Uterus (tissue), 4 donors: ENCODE results near the gene RSRC1. TPM values are rescaled to one million over a fixed set of nuclear protein-coding genes. Genes with fewer than 3 reads are reported as not detected.

Experiments
- DNase-seq, 2 donors: peaks; one replicate each; pipeline ENCODE4 v3.0.0-alpha.2; 2019 to 2020
- H3K27ac ChIP-seq, 2 donors: fragments of 200-600 bp; sonication (generic); 1 replicate in 1 of 2; 2 replicates in 1 of 2; pipeline ENCODE4 v1.5.1; 2016 to 2018
- H3K27me3 ChIP-seq, 2 donors: fragments of 200-600 bp; sonication (generic); one replicate each; pipeline ENCODE4 v1.5.1; 2018 to 2019; ENCODE audit warnings: control low read depth in 1 of 2
- H3K36me3 ChIP-seq, 2 donors: fragments of 200-600 bp; sonication (generic); one replicate each; pipeline ENCODE4 v1.5.1; 2019; ENCODE audit warnings: control low read depth in 1 of 2
- H3K4me1 ChIP-seq, 2 donors: fragments of 200-600 bp; sonication (generic); one replicate each; pipeline ENCODE4 v1.5.1; 2018 to 2019; ENCODE audit warnings: control low read depth in 1 of 2
- H3K4me3 ChIP-seq, 2 donors: fragments of 200-600 bp; sonication (generic); 1 replicate in 1 of 2; 2 replicates in 1 of 2; pipeline ENCODE4 v1.5.1; 2018 to 2019; ENCODE audit warnings: mild to moderate bottlenecking in 1 of 2
- H3K9me3 ChIP-seq, 2 donors: fragments of 200-600 bp; sonication (generic); one replicate each; pipeline ENCODE4 v1.5.1; 2019; ENCODE audit warnings: control low read depth in 1 of 2
- POLR2A ChIP-seq, 2 donors: fragments of 450-650 bp; IDR thresholded peaks; one replicate each; pipeline ENCODE4 v1.6.1; 2016; ENCODE audit warnings: antibody characterized with exemption in 2 of 2, mild to moderate bottlenecking in 1 of 2, moderate library complexity in 1 of 2
- intact Hi-C: fragments of 100-400 bp; cut with DNase I; formaldehyde crosslinking; loops from one replicate; pipeline ENCODE4 v1.15.1; 2023; ENCODE audit warnings: low total_unique reads
- total RNA-seq, 4 donors: library from RNA; depleted of rRNA in 3 of 4; stranded (reverse); fragments of >200 nt in 3 of 4; gene quantifications; one replicate each; pipeline versions ENCODE4 v1.1.0 to v1.2.4, GENCODE V29; 2014 to 2023
- TF ChIP-seq, protein P1 (sequence below), 4 experiments: fragments of 200-600 bp in 2 of 4; fragments of 450-650 bp in 2 of 4; sonication (generic) in 2 of 4; IDR thresholded peaks; one replicate each; pipeline ENCODE4 v1.5.1; 2016 to 2019; ENCODE audit warnings: antibody characterized with exemption in 4 of 4, mild to moderate bottlenecking in 2 of 4, moderate library complexity in 1 of 4
- donor health status: DM: yes; HTN: yes; CAD: no.

RSRC1 gene
- total RNA-seq, 4 donors from 2014 or later: 24.1 to 128 (median 60.6) TPM

DNA sequence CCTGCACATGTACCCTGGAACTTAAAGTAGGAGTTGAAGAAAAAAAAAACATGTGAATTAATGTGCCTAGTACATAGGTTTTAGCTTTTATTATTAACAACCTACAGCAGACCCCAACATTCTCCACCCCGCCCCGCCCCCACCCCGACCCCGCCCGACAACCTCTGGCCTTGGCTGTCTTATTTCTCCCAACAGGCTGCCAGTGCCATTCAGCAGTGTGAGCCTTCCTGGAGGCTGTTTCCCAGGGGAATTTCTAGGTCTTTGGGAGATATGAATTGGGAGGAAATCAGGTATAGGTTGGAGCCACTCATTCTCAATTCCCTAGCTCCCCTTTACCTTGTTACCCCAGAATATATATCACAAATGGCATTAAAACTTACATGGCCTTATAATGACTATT, 452.8 kb downstream of the RSRC1 start:
- intact Hi-C loops: no loop called here
- TF ChIP-seq, protein P1, sequence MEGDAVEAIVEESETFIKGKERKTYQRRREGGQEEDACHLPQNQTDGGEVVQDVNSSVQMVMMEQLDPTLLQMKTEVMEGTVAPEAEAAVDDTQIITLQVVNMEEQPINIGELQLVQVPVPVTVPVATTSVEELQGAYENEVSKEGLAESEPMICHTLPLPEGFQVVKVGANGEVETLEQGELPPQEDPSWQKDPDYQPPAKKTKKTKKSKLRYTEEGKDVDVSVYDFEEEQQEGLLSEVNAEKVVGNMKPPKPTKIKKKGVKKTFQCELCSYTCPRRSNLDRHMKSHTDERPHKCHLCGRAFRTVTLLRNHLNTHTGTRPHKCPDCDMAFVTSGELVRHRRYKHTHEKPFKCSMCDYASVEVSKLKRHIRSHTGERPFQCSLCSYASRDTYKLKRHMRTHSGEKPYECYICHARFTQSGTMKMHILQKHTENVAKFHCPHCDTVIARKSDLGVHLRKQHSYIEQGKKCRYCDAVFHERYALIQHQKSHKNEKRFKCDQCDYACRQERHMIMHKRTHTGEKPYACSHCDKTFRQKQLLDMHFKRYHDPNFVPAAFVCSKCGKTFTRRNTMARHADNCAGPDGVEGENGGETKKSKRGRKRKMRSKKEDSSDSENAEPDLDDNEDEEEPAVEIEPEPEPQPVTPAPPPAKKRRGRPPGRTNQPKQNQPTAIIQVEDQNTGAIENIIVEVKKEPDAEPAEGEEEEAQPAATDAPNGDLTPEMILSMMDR (IDR thresholded peaks at IDR 0.05): no peak
- TF ChIP-seq POLR2A (IDR thresholded peaks at IDR 0.05): no peak
- Histone ChIP-seq H3K4me3 (no peak overlapping the region), H3K27me3 (no peaks in the 10 kb centered on the region), H3K27ac (no peak overlapping the region), H3K36me3 (no peaks in the 10 kb centered on the region), H3K4me1 (no peaks in the 10 kb centered on the region), H3K9me3 (no peaks in the 10 kb centered on the region)
- DNase-seq: no peak

DNA sequence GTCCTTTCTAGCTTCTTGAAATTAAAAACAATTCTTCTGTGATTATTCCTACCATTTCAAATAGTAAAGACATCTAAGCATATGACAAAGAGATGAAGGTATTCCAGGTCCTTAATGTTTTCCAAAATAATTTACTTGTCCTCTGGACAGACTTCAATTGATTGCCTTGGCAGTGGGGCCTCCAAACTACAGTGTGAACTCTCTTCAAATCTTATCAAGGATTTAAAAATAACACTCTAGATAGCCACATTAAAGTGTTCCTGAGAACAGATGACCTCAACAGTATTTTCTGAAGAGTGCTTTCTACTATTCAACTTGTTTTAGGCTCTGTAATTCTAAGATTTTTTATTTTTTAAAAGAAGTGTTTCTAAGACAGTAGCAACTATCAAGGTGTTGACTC, 453.2 kb downstream of the RSRC1 start:
- DNase-seq: no peak
- intact Hi-C loops: no loop called here
- no peaks in the 10 kb centered on the region for H3K27me3 ChIP-seq
- H3K36me3 ChIP-seq: no peaks in the 10 kb centered on the region
- no peak overlapping the region for H3K27ac ChIP-seq
- H3K4me1 ChIP-seq: no peaks in the 10 kb centered on the region
- H3K9me3 ChIP-seq: no peaks in the 10 kb centered on the region
- no peak overlapping the region for H3K4me3 ChIP-seq
- TF ChIP-seq, protein P1 (IDR thresholded peaks at IDR 0.05): no peak
- no peak for TF ChIP-seq POLR2A (IDR thresholded peaks at IDR 0.05)

DNA sequence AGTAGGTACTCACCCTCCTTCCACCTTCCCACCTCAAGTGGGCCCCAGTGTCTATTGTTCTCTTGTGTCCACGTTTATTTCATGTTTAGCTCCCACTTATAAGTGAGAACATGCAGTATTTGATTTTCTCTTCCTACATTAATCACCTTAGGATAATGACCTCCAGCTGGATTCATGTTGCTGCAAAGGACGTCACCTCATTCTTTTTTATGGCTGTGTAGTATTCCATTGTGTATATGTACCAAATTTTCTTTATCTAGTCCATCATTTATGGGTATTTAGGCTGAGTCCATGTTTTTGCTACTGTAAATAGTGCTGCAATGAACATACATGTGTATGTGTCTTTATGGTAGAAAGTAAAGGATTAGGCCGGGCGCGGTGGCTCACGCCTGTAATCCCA, 455.2 kb downstream of the RSRC1 start:
- H3K36me3 ChIP-seq: no peaks in the 10 kb centered on the region
- no peaks in the 10 kb centered on the region for H3K4me1 ChIP-seq
- no peaks in the 10 kb centered on the region for H3K9me3 ChIP-seq
- H3K27me3 ChIP-seq: no peaks in the 10 kb centered on the region
- DNase-seq: no peak
- H3K4me3 ChIP-seq: no peak overlapping the region
- H3K27ac ChIP-seq: no peak overlapping the region
- TF ChIP-seq, protein P1 (IDR thresholded peaks at IDR 0.05): no peak
- TF ChIP-seq POLR2A (IDR thresholded peaks at IDR 0.05): no peak
- intact Hi-C loops: no loop called here

DNA sequence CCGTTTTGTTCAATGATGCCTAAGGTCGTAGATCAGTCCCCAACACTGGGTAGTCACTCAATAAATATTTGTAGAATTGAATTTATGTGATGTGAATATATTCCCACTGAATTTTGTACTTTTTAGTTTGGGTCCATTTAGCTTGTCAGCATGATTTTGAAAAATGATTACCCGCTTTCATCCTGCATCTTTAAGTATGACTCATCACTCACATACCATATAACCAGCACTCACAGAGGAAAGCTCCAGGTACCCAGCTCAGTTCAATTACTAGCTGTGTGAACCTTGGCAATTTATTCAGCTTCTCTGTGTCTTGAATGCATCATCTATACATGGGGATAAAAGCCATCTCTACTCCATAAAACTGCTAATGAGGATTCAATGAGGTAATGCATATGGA, 458.9 kb downstream of the RSRC1 start:
- DNase-seq: no peak
- no peaks in the 10 kb centered on the region for H3K36me3 ChIP-seq
- TF ChIP-seq, protein P1 (IDR thresholded peaks at IDR 0.05): no peak
- TF ChIP-seq POLR2A (IDR thresholded peaks at IDR 0.05): no peak
- intact Hi-C loops: no loop called here
- H3K4me3 ChIP-seq: no peak overlapping the region
- no peak overlapping the region for H3K27ac ChIP-seq
- H3K9me3 ChIP-seq: no peaks in the 10 kb centered on the region
- H3K4me1 ChIP-seq: no peaks in the 10 kb centered on the region
- H3K27me3 ChIP-seq: no peaks in the 10 kb centered on the region

- H3K4me1 ChIP-seq: no peaks in the 10 kb centered on the region
- no peaks in the 10 kb centered on the region for H3K36me3 ChIP-seq
- intact Hi-C loops: no loop called here
- no peak overlapping the region for H3K4me3 ChIP-seq
- no peaks in the 10 kb centered on the region for H3K27me3 ChIP-seq
- no peaks in the 10 kb centered on the region for H3K9me3 ChIP-seq
- no peak for DNase-seq
- TF ChIP-seq, protein P1 (IDR thresholded peaks at IDR 0.05): no peak
- no peak for TF ChIP-seq POLR2A (IDR thresholded peaks at IDR 0.05)
- no peak overlapping the region for H3K27ac ChIP-seq
These were observed 459.9 kb downstream of the RSRC1 start for GRCh38 chr3:158569794-158570193.
